ENCODE data around the gene WHRN. TPM values are rescaled to one million over a fixed set of nuclear protein-coding genes. Genes with fewer than 3 reads are reported as not detected.

WHRN gene
- total and polyA plus RNA-seq, 9 of the 15 experiments (the other 6 are each of a cell fraction or from before 2014, with no cell fraction given): 0.31 to 14.1 (median 3.0) TPM

- peak; percentile 40 for TF ChIP-seq ZNF592 (IDR thresholded peaks at IDR 0.05)
- no peak for TF ChIP-seq ZNF134 (CRISPR knock-in tag; conservative IDR thresholded peaks at IDR 0.05)
- TF ChIP-seq ZNF197 (CRISPR knock-in tag; IDR thresholded peaks at IDR 0.05; ENCODE audit: low read depth): no peak
- no peak for TF ChIP-seq ZNF76 (CRISPR knock-in tag; IDR thresholded peaks at IDR 0.05; ENCODE audit: borderline replicate concordance)
- no peak for TF ChIP-seq PATZ1 (CRISPR knock-in tag; IDR thresholded peaks at IDR 0.05; ENCODE audit: borderline replicate concordance)
- no peak for TF ChIP-seq TAF1 (IDR thresholded peaks at IDR 0.05; ENCODE audit: control insufficient read depth, extremely low read depth, insufficient read depth, low read length, severe bottlenecking)
- no peak for TF ChIP-seq MBD2 (IDR thresholded peaks at IDR 0.05; ENCODE audit: borderline replicate concordance, low read depth)
- TF ChIP-seq ZBTB5 (IDR thresholded peaks at IDR 0.05): no peak
- TF ChIP-seq CHD4 (IDR thresholded peaks at IDR 0.05; ENCODE audit: insufficient read depth, insufficient replicate concordance, low read depth, low read length, poor library complexity, severe bottlenecking): no peak
- no peak; the same call in 1 of the 2 replicates for TF ChIP-seq CXXC5 (CRISPR knock-in tag; IDR thresholded peaks at IDR 0.05)
- TF ChIP-seq CREB1 (IDR thresholded peaks at IDR 0.05): no peak; the same call in 1 of the 2 replicates
- no peak for TF ChIP-seq CREB1 (CRISPR knock-in tag; IDR thresholded peaks at IDR 0.05)
- TF ChIP-seq ZKSCAN1 (IDR thresholded peaks at IDR 0.05; ENCODE audit: low read depth, low read length): no peak
- no peak for TF ChIP-seq ZNF57 (CRISPR knock-in tag; IDR thresholded peaks at IDR 0.05)
- no peak for TF ChIP-seq PKNOX1 (IDR thresholded peaks at IDR 0.05)
- TF ChIP-seq ZBTB43 (CRISPR knock-in tag; IDR thresholded peaks at IDR 0.05): no peak
These were observed 11.6 kb downstream of the WHRN start (continued) for GRCh38 chr9:114493521-114494184.

Measured in K562 (cell line).